GM18505 (cell line): ENCODE results near the gene ACKR2.
"Not testable (repeated sequence)": the region's sequence is repeated elsewhere in the genome, so short reads cannot be mapped to it uniquely, and the experiment has no call there.

ENCODE experiments used
- ATAC-seq: cut with Tn5 transposase; IDR thresholded peaks from one replicate; pipeline ENCODE4 v1.9.1; 2021; ENCODE audit not compliant: unreplicated experiment
- POLR2A ChIP-seq: IDR thresholded peaks from 4 replicates; pipeline ENCODE4 v1.6.1; 2011; ENCODE audit warnings: borderline replicate concordance; ENCODE audit not compliant: insufficient read depth, insufficient read length; ENCODE audit errors: extremely low read depth

The ACKR2 gene

DNA sequence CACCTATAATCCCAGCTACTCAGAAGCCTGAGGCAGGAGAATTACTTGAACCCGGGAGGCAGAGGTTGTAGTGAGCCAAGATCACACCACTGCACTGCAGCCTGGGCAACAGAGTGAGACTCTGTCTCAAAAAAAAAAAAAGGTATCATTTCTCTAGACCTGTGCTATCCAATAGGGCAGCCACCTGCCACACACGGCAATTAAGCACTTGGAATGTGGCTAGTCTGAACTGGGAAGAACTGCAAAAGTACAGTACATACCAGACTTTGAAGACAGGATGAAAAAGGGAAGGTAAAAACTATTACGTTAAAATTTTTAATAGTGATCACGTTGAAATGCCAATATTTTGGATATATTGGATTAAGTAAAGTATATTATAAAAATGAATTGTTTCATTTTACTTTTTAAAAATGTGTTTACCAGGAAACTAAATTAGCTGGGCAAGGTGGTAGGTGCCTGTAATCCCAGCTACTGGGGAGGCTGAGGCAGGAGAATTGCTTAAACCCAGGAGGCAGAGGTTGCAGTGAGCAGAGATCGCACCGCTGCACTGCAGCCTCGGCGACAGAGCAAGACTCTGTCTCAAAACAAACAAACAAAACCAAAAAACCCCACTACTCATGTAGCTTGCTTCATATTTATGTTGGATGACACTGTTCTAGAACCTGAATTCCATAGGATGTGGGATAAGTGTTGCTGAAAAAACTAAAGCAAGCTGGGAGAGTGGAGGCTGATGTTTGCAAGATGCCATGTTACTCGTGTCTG is 64.2 kb downstream of the ACKR2 start:
- no peak for TF ChIP-seq POLR2A
- no peak for ATAC-seq

DNA sequence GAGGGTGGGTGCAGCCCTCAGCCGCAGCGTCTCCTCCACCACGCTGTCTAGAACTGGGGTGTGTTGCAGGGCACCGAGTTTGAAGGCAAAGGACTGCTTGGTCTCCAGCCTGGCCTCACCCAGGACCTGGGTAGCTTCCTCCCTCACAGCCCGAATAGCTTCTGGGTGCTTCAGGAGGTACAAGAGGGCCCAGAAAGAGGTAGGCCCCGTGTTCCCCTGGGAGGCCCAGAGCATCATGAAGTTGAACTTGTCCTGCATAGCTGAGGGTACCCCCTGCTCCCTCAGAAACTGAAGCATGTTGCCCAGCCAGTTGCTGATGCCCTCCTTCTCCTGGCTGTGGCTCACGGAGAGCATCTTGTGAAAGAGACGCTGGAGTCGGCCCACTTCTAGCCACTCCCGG is 65.5 kb downstream of the ACKR2 start:
- TF ChIP-seq POLR2A: no peak
- no peak for ATAC-seq

DNA sequence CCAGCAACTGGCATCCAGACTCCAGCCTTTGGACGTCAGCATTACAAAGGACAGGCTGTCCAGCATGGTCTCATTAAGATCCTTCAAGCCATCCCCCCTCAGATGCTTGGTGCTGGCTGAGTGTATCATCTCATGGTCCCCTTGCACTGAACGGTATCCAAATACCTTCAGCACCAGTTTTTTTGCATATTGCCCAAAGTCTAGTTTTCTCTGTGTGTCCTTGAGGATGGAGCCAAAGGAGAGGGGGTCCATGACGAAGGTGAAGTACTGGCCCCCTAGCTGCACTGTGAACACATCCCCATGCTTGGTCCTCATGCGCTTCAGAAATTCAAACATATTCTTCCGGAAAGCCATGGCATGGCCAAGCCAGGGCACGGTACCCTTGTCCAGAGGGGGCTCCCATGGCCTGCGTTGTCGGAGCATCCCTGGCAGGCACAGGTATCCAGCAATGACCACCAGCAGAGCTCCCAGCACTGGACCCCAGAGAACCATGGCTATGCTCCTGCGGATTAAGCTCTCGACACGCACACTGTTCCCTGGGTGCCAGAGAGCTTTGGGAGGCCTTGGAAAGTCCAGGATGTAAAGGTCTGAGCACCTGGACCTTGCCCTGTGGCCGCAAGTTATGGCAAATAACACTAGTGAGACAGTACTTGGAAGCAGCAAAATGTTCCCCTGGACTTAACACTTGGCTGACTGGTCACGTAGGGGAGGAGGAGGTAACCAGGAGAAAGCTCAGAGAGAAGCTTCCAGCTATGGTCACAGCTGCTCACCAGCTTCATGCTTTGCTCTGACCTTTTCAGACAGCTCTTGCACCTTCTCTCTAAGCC is 66.3 kb downstream of the ACKR2 start, which contains the start of gene CYP8B1:
TSS of gene CYP8B1 (minus strand) at position 555 of the 827 bp plus-strand sequence. CDS start at position 492, 63 bp downstream.
- no peak for ATAC-seq
- TF ChIP-seq POLR2A: no peak

DNA sequence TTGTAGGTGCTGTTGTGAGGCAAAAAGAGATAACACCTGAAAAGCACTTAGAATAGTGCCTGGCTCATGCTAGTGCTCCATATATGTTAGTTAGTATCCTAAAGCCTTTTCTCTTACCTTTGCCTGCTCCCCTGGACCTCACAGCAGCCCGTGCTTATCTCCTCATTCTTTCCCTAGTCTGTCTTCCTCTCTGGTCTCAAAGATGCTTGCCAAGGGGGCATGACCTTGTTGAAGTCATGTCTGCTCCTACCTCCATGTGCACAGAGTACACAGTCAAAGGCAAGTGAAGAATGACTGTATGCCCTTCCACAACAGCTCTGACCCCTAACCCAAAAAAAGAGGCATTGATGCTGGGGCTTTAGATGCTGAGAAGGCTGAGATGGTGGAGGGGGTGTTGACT is 67.2 kb downstream of the ACKR2 start:
- no peak for ATAC-seq
- no peak for TF ChIP-seq POLR2A

DNA sequence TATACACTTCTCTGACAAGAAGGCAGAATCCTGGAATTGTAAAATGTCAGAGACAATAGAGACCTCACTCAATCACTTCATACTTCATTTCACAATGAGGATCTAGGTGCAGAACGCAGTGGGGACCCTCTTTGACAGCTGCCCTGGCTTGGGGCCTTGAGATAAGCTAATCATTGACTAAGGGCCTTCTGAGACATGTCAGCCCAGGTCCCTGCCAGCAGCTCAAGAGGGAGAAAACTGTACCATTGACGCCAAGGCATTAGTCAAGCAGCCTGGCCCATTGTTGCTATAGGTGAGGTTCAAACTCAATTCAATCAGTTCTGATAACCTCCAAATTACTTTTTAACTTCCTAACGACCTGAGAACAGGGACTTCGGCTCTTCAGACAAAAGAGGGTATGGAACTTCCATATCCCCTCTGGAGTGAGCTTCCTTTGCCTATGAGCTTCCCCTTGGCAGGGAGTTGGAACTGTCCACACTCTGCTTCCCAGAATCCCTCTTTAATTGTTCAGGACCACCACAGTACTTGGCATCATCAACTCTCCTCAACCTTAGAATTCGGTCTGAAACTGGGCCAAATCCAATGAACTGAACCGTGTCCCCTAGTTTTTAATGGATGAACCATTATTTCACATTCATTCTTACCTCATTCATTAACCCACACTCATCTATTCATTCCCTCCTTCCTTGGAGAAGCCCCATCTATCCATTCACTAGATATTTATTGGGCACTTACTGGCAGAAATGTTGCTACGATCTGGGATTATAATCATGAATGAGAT is 67.9 kb downstream of the ACKR2 start:
- TF ChIP-seq POLR2A: no peak
- no peak for ATAC-seq

DNA sequence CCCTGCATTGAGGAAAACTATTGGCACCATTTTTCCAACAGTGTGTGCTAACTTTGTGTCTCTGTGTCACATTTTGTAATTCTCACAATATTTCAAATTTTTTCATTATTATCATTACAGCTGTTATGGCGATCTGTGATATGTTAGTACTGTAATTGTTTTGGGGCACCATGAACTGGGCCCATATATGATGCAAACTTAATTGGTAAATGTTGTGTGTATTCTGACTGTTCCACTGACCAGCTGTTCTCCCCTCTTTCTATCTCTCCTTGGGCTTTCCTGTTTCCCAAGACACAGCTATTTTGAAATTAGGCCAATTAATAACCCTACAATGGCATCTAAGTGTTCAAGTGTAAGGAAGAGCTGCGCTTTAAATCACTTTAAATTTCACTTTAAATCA is 68.6 kb downstream of the ACKR2 start:
- TF ChIP-seq POLR2A: no peak
- no peak for ATAC-seq

DNA sequence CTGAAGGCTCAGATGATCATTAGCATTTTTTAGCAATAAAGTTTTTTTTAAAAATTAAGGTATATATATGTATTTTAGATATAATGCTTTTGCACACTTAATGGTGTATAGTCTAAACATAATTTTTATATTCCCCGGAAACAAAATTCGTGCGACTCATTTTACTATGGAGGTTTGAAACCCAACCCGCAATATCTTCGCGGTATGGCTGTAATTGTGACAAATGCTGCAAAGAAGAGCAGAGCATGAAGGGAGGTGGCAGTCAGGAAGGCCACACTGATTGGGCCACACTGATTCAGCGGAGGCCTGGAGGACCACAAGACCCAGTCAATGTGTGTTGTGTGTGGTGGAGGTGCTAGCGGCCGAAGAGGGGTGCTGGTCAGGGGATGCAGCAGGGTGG is 70.9 kb downstream of the ACKR2 start:
- ATAC-seq: no peak
- no peak for TF ChIP-seq POLR2A

DNA sequence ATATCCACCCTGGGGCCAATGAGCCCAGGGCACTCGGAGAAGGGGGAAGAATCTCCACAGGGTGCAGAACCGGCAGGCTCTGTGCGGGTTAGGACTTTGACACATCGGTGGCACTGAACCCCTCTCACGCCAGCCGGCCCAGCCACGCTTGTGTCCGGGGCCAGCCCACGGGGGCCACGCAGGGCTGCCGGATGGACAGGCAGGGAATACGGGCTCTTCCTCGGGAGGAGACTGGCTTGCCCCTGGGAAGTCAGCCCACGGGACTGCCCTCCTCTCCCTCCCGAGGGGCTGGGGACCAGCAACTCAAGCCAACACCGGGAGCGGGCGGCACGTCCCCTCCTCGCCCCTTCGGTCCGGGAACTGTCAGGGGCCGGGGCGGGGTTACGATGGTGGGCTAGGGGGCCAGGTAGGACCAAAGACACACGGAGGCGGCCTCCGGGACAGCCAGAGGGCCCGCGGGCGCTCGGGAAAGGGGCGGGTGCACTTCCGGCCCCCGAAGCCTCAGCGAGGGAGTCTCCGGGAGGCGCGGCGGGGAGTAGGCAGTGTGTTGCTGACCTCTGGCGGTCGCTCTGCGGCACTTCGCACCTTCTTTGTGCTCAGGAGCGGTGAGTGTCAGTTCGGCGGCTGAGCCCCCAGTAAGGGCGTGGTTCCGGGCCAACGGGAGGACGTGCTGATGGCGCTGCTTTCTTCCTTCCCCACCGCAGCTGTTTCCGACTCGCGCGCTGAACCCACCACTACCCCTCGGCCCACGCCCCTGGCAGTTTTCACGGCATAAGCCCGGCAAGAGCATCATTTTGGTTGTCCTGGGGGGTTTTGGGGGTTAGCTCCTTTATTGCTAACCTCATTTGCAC is 71.6 kb downstream of the ACKR2 start:
- no peak for TF ChIP-seq POLR2A
- ATAC-seq: peak; percentile 96

DNA sequence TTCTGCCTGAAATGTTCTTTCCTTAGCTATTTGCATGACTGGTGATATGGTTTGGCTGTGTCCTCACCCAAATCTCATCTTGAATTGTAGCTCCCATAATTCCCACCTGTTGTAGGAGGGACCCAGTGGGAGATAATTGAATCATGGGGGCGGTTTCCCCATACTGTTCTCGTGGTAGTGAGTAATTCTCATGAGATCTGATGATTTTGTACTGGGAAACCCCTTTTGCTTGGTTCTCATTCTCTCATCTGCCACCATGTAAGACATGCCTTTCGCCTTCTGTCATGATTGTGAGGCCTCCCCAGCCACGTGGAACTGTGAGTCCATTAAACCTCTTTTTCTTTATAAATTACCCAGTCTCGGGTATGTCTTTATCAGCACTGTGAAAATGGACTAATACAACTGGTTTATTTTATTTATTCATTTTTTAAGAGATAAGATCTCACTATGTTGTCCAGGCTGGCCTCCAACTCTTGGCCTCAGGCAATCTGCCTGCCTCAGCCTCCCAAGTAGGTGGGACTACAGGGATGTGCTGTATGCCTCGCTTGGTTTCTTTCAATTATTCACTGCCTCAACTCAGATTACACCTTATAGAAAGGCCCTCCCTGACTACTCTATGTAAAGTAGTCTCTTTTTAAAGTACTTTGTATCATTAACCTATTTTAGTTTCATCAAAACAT is 74.1 kb downstream of the ACKR2 start:
- not testable (repeated sequence) for ATAC-seq

DNA sequence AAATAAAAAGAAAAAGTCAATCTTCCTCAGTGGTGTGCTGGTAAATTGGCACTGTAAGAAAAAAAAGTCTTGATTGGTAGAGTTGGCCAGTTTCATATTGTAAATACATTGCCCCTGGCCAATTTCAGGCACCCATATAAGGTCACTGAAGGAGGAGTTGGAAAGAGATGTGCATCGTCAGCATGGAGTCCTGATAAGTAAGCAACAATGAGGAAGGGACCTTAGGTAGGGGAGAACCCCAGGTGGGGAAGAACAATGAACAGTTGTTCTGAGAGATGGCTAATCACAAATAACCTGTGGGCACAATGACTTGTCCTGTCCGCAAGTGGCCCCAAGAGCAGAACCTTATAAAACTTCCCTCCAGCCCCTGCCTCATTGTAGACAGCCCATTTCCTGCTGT is 75.1 kb downstream of the ACKR2 start:
- ATAC-seq: no peak
- no peak for TF ChIP-seq POLR2A

DNA sequence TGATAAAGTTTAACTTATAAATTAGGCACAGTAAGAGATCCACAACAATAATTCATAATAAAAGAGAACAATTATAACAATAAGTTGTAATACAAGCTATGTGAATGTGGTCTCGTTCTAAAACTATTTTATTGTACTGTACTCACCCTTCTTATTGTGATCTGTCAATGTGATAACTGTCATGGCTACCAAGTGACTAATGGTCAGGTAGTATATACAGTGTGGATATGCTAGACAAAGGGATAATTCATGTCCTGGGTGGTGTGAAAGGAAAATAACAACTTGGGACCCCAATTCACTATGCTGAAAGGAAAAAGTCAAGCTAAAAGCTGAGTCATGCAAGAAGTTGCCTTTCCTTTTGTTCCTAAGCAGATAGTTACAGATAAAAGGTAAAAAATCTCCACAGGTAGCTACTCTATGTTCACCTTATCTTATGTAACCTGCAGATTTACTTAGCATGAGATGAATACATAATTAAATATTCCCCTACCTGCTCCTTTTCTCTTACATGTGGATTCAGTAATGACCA is 77.1 kb downstream of the ACKR2 start:
- ATAC-seq: no peak
- no peak for TF ChIP-seq POLR2A

DNA sequence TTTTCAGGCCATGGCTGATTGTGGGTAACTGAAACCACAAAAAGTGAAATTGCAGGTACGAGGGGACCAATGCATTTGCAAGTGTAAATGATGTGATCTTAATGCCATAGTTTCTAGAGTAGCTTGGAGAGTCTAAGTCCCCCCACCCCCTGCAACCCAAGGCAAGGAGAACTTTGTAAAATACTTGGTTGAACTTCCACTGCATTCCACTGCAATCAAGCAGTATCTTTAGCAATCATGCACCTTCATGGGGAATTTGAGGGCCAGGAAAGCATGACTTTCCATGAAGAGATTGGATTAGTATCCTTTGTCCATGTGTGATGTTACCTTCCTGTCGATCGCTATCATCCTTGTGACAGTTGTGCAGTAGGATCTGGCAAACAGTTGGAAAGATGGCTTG is 77.8 kb downstream of the ACKR2 start:
- TF ChIP-seq POLR2A: no peak
- ATAC-seq: no peak
